Upper lobe of right lung (tissue), 1 donor: Measurements from ENCODE around the gene SEL1L2. TPM values are rescaled to one million over a fixed set of nuclear protein-coding genes. Genes with fewer than 3 reads are reported as not detected.

Source experiments
- ATAC-seq: fragments of 200-7000 bp; cut with Tn5 transposase; one replicate; pipeline ENCODE4 v1.9.1; 2020; ENCODE audit warnings: mild to moderate bottlenecking, moderate library complexity
- DNase-seq: peaks from one replicate; pipeline ENCODE4 v3.0.0-alpha.2; 2020
- H3K27ac ChIP-seq: fragments of 200-600 bp; one replicate; pipeline ENCODE4 v1.8.0; 2022
- H3K27me3 ChIP-seq: fragments of 200-600 bp; one replicate; pipeline ENCODE4 v1.8.0; 2022; ENCODE audit warnings: mild to moderate bottlenecking
- H3K36me3 ChIP-seq: fragments of 200-600 bp; one replicate; pipeline ENCODE4 v1.8.0; 2022
- H3K4me1 ChIP-seq: fragments of 200-600 bp; one replicate; pipeline ENCODE4 v1.8.0; 2022
- H3K4me3 ChIP-seq: fragments of 200-600 bp; one replicate; pipeline ENCODE4 v1.8.0; 2022; ENCODE audit warnings: mild to moderate bottlenecking
- H3K9me3 ChIP-seq: fragments of 200-600 bp; one replicate; pipeline ENCODE4 v1.8.0; 2022
- intact Hi-C: fragments of 100-400 bp; cut with DNase I; formaldehyde crosslinking; loops from one replicate; pipeline ENCODE4 v1.11.0; 2022
- total RNA-seq: library from RNA; stranded (reverse); fragmentation: NEBNext Ultra II Directional; extraction: Animal tissue kit (Norgen Biotek cat#: 25700); gene quantifications from one replicate; pipeline ENCODE4 v1.2.1, GENCODE V29; 2021
- TF ChIP-seq, protein P1 (sequence below): fragments of 200-600 bp; IDR thresholded peaks from one replicate; pipeline ENCODE4 v1.8.0; 2022; ENCODE audit warnings: antibody characterized with exemption
- donor health status: DM: no; HTN: yes; CAD: no; lungs with severe emphysema.

The SEL1L2 gene
- total RNA-seq, 1 donor from 2014 or later: not detected

GRCh38 chr20:13816757-13817156 is 173.7 kb downstream of the SEL1L2 start:
- intact Hi-C loops: no loop called here

GRCh38 chr20:13814672-13815071 is 175.7 kb downstream of the SEL1L2 start:
- Histone ChIP-seq H3K4me1 (no peaks in the 10 kb centered on the region), H3K36me3 (peaks cover 86% of the 10 kb centered on the region), H3K4me3 (no peak overlapping the region), H3K27ac (no peak overlapping the region), H3K27me3 (no peaks in the 10 kb centered on the region), H3K9me3 (no peaks in the 10 kb centered on the region)
- no peak for DNase-seq
- TF ChIP-seq, protein P1, sequence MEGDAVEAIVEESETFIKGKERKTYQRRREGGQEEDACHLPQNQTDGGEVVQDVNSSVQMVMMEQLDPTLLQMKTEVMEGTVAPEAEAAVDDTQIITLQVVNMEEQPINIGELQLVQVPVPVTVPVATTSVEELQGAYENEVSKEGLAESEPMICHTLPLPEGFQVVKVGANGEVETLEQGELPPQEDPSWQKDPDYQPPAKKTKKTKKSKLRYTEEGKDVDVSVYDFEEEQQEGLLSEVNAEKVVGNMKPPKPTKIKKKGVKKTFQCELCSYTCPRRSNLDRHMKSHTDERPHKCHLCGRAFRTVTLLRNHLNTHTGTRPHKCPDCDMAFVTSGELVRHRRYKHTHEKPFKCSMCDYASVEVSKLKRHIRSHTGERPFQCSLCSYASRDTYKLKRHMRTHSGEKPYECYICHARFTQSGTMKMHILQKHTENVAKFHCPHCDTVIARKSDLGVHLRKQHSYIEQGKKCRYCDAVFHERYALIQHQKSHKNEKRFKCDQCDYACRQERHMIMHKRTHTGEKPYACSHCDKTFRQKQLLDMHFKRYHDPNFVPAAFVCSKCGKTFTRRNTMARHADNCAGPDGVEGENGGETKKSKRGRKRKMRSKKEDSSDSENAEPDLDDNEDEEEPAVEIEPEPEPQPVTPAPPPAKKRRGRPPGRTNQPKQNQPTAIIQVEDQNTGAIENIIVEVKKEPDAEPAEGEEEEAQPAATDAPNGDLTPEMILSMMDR: no peak
- intact Hi-C loops: no loop called here
- no peak for ATAC-seq

More at GRCh38 chr20:13816757-13817156, 173.7 kb downstream of the SEL1L2 start:
- no peaks in the 10 kb centered on the region for H3K4me1 ChIP-seq
- no peak for ATAC-seq
- no peak overlapping the region for H3K4me3 ChIP-seq
- DNase-seq: no peak
- peaks cover 65% of the 10 kb centered on the region for H3K36me3 ChIP-seq
- TF ChIP-seq, protein P1: no peak
- no peaks in the 10 kb centered on the region for H3K27me3 ChIP-seq
- H3K9me3 ChIP-seq: no peaks in the 10 kb centered on the region
- H3K27ac ChIP-seq: no peak overlapping the region

DNA sequence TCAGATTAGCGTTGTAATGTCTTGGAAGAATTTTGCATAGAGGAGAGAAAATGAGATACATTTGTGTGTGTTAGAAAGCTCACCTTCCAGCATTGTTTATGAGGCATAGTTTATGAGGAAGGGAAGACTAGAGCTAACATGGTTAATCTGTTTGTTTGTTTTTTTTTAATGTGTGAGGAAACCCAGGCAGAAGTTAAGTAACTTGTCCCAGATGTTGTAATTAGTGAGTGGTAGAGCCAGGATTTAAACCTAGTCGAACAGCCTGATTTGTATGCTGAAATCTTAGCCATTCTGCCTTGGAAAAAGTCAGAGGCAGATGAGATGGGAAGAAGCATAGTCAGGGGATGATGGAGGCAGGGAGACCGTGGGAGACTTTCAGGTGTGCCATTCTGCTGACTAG is 176.5 kb downstream of the SEL1L2 start:
- DNase-seq: no peak
- no peak for ATAC-seq
- Histone ChIP-seq H3K27me3 (no peaks in the 10 kb centered on the region), H3K4me1 (no peaks in the 10 kb centered on the region), H3K27ac (no peak overlapping the region), H3K36me3 (peaks cover 90% of the 10 kb centered on the region), H3K4me3 (no peak overlapping the region), H3K9me3 (no peaks in the 10 kb centered on the region)
- TF ChIP-seq, protein P1: no peak
- intact Hi-C loops: no loop called here

DNA sequence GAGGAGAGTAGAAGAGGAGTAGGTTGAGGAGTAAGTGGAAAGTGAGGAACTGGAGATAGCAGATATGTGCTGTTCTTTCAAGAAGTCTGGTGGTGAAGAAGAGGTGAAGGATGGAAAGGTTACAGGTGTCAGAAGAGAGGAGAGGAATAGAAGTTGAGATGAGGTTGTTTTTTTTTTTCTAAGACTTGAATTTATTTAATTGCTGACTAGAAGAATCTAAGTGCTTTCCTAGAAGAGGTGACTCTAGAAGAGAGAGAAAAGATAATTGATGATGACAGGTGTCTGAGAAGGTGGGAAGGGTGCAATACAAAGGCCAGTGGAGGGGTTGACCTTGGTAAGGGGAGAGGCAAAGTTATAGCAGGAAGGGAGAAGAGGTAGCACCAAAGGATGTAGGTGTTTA is 180.0 kb downstream of the SEL1L2 start:
- no peak overlapping the region for H3K4me3 ChIP-seq
- ATAC-seq (no peak), DNase-seq (no peak)
- TF ChIP-seq, protein P1: no peak
- no peaks in the 10 kb centered on the region for H3K27me3 ChIP-seq
- H3K27ac ChIP-seq: no peak overlapping the region
- intact Hi-C loops: no loop called here
- H3K9me3 ChIP-seq: no peaks in the 10 kb centered on the region
- H3K36me3 ChIP-seq: peaks cover 77% of the 10 kb centered on the region
- no peaks in the 10 kb centered on the region for H3K4me1 ChIP-seq

DNA sequence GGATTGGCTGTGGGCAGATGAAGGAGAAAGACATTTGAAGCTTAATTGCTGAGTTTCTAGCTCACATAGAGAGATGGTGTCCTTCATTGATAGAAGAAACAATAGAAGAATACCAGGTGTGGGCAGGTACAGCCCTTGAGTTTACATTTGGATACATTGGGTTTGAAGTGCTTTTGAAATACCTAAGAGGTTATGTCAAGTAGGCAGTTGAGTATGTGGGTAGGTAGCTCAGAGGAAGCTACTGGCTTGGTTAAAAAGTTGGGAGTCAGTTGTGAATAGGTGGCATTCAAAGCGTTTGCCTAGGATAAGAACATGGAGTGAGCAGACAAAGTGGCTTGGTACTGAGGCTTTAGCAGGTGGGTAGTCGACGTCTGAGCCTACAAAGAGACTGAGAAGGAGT is 180.6 kb downstream of the SEL1L2 start:
- no peaks in the 10 kb centered on the region for H3K4me1 ChIP-seq
- ATAC-seq (peak; percentile 82), DNase-seq (no peak)
- TF ChIP-seq, protein P1: no peak
- peaks cover 80% of the 10 kb centered on the region for H3K36me3 ChIP-seq
- no peaks in the 10 kb centered on the region for H3K27me3 ChIP-seq
- no peak overlapping the region for H3K4me3 ChIP-seq
- no peak overlapping the region for H3K27ac ChIP-seq
- intact Hi-C loops: no loop called here
- H3K9me3 ChIP-seq: no peaks in the 10 kb centered on the region

- Histone ChIP-seq H3K4me1 (no peaks in the 10 kb centered on the region), H3K9me3 (no peaks in the 10 kb centered on the region), H3K27ac (no peak overlapping the region), H3K27me3 (no peaks in the 10 kb centered on the region), H3K4me3 (no peak overlapping the region), H3K36me3 (peaks cover 80% of the 10 kb centered on the region)
- ATAC-seq: no peak
- TF ChIP-seq, protein P1: no peak
- no peak for DNase-seq
- intact Hi-C loops: no loop called here
These were observed 181.0 kb downstream of the SEL1L2 start for GRCh38 chr20:13809373-13809772.
